Measurements from ENCODE around the gene PKNOX2.

The PKNOX2 gene

DNA sequence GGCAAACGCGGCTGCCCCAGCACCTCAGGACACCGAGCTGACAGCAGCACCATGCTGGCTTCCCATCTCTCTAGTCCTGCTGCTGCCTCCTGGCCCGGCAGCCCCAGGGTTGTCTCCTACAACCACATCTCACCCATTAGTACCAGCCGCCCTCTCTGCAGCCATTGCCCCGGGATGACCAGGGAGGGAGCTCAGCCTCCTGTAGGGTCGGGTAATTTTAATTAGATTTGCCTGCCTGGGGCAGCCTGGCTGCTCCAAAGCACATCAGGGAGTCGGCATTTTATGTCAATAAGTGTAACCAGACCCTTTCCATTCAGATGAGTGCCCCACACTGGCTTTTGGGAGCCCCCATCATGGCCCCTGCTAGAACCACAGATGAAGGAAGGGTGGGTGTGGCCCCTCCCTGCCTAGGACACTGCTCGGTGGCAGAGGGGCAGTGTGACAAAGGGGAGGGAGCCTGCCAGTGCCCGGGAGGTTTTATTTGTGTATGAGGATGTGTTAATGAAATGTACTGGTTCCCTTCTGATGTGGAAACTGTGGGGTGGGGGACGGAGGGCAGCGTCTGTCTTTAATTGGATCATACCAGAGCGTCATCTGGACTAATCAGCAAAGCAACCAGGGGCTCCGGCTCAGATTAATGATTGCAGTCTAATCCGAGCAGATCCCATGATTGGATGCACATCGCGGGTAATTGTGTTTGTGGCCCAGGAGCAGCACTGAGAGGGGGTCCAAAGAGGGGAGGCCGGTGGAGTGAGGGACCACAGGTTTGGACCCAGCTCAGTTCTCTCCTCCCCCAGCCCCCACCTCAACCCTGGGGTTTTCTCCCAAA, 206.2 kb downstream of the PKNOX2 start:
- no peak for DNase-seq

DNA sequence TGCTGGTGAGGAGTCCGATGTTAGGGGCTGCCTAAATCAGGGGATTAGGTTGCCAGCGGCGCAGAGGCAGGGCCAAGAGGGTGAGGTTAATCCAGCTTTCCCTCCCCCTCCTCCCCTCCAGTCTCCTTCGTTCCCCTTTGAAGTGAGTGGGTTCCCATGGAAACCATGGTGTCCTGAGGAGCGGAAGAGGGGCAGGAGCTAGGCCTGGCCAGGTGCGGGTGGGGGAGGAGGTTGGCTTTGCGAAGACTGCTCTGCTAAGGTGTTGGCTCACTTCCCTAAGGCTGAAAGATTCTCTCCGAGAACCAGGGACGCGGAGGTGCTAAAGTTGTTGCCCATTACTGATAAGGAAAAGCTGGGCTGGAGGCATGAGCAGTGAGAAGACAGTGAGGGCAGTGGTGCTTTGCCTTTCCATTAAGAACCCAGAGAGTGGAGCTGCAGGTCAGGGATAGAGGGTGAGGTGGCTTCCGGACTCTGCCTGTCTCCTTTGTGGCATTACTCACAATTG, 206.9 kb downstream of the PKNOX2 start:
- no peak for DNase-seq

DNA sequence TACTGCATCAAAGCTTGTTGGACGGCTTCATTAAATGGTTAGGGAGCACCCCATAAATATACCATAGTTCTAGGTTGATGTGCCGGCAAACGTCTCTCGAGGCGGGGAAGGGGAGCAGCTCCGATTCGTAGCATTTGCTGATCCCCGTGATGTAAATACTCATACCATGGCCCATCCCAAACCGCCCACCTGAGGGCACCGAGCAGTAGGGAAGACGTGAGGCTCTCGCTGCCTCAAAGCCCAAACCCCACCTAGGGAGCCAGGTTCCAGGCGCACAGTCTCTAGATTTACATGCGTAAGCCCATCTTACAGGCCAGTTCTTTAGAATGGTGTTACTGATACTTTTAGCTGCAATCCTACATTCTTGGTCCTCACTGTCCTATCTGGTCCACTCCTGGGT, 207.5 kb downstream of the PKNOX2 start:
- no peak for DNase-seq

DNA sequence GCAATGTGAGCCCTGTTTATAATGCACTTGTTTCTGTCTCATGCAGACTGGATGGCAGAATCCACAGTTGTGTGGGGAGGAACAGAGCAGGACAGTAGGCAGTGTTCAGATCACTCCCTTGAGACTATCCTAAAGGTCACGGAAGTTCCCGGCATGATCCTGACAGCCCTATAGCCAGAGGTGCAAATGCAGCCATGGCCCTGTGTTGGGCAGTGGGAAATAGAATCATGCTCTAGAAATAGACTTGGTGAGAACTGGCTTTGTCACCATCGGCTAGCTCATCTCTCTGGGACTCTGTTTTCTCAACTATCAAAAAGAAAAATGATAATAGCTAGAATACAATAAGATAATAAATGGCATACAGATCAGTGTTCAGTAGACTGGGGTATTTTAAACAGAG, 208.4 kb downstream of the PKNOX2 start:
- DNase-seq: no peak

DNA sequence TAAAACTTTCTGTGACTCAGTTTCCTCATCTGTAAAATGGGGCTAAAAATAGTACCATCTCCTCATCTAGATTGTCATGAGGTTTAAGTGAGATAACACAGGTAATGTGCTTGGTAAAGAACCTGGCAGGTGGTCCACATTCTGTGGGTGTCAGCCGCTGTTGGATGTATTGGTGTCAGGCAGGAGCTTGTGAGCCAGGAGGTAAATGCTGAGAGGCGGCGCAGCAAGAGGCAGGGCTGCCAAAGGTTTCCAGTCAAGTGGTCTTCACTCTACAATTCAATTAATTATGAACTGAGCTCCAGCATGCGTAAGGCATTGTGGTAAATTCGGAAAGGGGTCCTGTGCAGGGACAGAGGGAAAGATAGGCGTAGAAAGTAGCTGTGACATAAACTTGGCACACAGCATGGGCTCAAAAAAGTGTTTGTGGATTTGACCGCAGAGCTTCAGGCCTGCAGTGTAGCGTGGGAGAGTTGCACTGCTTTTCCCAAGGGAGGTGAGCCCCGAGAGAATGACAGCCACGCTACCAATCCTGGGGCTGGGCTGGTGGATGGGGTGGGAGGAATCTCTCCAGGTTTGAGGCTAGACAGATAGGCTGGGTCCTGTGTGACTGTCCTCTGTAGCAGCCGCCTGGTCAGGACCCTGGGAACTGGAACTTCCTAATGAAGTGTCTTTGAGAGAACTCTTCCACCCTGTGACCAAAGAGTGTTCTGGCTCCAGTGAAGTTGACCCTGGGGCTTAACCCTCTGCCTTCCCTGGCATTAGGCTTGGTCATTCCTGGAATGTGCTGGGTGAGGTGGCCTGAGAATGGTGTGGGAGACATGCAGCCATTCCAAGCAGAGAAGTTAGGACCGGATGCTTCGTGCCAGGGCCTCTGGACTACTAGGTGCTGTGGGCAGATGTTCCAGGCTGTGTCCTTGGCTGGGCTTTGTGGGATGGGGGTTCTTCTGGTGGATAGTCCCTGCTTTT, 209.2 kb downstream of the PKNOX2 start:
- no peak for DNase-seq

DNA sequence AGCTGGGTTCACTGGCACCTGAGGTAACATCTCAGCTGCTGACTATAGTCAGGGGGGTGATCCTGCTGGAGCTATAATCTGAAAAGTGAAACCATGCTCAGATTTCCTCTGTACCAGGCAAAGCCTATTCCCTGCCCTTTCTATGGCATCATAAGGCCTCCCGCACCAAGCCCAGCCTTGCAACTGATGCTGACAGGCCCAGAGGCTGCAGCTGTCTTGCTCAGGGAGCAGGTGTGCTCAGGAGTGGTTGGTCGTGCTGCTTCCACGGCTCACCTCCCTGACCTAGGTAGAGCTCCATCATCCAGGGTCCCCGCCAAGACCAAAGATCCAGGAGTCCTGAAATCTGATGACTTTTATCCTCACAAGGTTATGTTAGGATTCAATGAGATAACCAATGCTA, 209.8 kb downstream of the PKNOX2 start:
- no peak for DNase-seq

DNA sequence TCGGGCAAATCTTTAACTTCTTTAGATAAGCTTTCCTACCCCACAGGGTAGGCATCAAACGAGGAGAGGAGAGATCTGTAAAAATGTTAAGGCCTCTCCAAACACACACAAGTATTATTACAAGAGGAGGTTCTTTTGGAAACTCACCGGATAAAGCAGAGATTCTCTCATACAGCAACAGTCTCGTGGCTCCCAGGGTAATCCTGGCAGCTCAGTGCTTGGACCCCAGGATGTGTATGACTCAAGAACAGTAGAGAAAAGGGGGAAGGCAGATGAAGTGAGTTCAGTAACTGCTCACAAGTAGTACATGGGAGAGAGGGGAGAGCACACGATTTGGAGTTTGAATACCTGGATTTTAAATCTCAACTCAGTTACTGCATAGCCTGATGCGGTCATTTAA, 210.6 kb downstream of the PKNOX2 start:
- DNase-seq: no peak

DNA sequence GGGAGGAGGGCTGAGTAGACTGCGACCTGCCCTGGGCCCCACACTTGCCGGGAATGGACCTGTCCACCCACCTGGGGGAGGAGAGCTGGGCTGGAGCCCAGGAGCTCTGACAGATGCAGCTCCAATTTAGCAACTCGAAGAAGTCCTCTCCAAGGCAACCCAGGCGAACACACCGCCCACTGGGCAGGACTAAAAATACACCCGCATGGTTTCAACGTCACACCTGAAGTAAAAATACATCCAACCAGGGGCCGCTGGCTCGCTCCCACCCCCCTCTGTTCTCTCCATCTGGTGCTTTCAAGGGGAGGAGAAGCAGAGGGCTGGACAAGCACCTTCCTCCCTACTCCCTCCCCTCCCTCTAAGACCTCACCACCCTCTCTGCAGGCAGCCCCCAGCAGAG, 211.6 kb downstream of the PKNOX2 start:
- no peak for DNase-seq

DNA sequence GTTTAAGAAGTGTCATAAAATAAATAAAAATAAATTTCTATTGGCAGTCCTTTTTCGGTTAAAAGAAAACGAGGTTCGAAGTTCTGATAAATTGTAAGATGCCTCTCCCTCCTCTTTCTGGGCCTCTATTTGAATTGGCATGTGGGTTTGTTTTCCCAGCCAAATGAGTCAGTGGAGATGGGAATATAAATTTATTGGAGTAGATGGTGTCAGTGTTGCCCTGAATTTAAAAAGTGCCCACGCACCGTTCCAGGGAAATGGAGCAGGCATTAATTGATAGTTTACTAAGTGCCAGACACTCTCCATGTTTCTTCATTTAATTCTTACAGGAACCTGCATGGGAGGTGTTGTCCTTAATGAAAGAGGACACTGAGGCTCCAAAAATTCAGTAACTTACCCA, 212.3 kb downstream of the PKNOX2 start:
- DNase-seq: no peak

DNA sequence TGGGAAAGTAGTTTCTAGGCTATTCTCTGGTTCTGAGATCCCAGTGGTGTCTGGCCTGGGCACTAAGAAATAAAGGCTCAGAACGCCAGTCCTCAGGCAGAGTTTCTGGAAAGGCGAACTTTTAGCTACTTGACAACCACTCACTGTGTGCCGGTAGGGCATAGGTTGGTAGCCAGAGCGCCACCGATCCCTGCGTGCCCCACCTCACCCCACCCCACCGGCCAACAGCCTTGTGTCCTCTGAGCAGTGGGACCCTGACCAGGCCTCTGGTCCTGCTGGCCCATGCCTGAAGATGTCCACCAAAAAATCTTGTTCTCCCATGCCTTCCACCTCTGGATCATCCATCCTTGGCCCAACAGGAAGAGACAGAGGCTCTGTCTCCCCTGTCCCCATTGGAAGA, 213.5 kb downstream of the PKNOX2 start:
- DNase-seq: no peak

DNA sequence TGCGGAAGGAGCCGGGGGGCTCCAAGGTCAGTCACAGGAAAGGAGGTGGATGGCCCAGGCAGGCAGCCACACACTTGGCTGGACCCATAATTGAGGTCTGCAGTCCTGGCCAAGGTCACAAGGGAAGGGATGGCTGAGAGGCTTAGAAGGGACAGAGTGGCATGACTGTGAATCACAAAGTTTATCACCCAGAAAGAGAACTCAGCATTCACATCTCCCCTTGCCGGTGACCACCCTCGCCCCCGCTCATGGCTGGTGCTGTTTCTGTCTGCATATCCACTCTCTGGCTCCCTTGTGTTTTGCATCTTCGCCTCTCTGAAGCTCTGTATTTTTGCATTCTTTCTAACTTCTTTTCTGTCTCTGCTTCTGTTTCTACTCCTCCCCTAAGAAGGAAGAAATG, 214.0 kb downstream of the PKNOX2 start:
- no peak for DNase-seq

DNA sequence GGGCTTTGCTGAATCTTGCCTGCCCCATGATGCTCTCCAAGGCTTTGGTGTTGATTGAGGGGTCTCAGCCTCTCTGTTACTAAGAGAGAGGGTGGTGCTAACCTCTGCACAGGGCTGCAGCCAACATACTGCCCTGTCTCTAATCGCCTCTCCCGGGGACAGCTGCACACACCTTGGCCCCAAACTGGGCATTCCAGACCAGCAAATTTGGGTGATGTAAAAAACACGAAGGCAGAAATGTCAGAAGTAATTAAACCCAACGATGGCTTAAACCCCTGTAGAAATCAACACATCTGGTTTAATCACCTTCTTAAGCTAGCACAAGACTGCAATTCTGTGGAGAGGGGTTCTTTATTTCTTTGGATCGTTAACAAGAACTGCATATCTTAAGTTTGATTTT, 215.0 kb downstream of the PKNOX2 start:
- no peak for DNase-seq

DNA sequence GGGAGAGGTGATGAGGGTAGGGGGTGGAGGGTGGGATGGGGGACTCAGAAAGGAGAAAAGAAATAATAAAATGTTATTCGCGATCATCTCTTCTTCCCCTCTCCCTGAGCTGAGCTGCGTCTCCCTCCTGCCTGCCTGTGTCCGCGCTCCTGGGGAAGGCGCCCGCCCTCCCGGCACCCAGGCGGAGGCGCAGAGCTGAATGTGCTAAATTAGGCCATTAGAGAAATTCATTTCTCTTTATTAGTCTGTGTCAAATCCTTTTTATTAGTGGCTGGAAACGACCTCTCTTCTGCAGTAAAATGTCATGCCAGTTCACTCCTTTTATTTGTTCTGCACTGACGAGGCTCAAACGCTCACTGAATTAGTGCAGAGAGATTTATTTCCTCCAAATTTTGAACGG, 215.4 kb downstream of the PKNOX2 start:
- no peak for DNase-seq

DNA sequence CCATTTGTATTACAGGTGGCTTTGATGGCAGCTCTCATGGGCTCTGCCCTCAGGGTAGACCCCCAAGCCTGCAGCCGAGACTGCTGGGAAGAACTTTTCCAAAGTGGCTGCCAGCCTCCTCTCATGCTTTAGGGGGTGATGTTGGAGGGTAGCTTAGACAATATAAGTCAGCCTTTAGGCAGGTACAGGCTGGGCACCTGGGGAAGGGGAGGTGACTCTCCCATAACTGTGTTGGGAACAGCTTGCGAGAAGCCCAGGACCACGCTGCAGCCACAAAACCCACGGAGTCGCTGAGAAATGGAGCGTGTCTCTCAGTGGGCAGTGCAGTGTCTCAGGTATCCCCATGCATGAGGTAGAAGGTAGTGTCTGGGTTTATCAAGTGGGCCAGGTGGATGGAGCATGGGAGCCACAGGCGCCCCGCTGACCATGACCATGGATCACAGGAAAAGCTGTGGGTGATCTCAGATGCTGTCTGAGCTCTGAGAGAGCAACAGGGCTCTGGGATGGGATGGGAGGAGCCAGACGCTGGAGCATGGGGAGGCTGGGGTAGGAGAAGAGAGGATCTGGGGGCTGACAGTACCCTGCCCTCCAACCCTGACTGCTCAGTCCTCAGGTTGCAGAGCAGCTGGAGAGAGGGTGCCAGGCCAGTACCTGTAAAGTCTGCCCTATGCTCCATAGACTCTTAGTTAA, 216.3 kb downstream of the PKNOX2 start:
- DNase-seq: no peak

DNA sequence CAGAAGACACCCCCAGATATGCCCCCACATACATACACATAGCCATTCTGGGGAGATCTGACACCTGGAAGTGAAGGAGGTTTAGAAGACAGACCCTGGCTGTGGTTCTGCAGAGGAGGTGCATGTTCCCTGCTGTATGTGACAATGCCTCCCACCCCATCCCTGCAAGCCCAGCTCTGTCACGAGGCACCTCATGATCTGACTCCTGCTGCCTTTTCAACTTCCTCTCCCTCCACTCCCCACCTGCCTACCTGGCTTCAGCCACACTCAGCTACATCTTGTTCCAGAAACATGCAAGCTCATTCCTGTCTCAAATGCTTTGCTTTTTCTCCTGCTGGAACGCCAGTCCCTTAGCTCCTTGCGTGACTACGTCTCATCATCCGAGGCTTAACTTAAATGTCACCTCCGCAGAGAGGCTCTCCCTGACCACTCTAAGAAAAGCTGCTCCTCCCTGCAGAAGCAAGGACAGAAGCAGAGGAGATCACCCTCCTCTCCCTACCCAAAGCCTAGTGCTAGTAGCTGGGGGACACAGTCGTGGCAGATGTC, 217.0 kb downstream of the PKNOX2 start:
- DNase-seq: no peak

DNA sequence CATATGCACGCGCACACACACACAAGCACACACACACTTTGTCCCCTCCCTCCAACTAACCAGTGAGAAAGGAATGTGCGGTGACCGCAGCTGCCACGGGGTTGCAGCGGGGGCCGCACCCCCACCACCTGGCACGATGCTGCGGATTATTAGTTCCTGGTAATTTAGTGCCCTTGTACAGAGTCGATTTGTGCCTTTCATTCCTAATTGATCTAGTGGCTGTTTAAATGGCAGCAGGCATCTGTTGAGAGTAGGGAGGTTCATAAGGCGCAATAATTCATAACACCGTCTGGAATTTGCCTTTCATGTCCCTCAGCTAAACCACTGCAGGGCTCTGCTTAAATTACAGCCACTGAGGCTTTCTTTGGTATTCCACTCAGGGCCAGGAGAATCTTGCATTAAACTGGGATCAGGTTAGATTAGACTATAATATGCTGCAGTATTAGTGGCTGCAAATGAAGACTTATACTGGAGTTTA, 217.8 kb downstream of the PKNOX2 start:
- no peak for DNase-seq

DNA sequence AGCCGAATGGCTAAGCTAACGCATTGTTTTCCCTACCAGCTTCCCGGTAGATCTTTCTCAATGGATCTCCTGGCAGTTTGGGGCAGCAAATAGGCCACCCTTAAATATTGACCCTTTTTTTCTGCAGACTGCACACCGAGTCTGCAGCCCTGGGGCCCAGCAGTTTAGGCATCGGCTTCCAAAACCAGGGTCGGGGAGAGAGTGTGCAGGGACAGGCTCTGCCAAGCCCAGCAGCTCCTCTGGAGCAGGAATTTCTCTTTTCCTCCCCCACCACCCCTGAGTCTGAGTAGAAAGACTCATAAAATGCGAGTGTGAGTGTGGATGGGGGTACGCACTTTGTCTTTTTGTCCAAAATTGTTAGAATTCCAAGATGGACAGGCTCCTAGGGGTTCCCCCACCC, 218.3 kb downstream of the PKNOX2 start:
- DNase-seq: no peak

DNA sequence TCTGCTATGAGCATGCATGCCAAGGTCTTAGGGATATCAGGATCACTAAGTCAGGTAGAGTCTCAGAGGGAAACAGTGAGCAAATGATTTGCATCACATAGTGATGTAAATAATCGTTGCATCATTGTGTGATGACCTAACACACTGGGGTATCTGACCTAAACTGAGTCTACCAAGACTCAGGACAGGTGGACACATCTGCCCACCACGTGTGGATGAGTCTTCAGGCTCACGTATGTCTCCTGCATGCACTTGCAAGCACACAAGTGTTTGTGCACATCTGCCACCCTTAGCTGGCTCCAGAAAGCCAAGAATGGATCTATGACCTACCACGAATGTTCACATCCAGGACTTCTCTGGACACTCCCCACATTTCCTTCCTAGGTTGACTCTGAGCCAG, 220.3 kb downstream of the PKNOX2 start:
- no peak for DNase-seq

DNA sequence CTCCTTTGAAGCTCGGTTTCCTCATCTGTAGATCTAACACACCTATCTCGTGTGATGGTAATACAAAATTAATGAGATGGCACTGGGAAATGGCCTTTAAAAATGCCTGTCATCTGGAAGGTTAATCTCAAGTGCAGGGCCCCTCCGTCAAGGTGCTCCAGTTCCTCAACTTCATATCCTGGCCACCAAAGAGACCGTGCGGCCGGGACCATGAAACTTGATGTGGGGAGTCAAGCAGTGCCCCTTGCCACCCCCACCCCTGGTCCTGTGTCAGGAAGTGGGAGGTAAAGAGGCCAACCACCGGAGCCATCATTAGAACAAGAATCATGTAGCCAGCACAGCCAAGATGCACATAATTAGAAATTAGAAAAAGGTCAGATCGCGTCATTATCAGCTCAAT, 223.3 kb downstream of the PKNOX2 start:
- DNase-seq: no peak

DNA sequence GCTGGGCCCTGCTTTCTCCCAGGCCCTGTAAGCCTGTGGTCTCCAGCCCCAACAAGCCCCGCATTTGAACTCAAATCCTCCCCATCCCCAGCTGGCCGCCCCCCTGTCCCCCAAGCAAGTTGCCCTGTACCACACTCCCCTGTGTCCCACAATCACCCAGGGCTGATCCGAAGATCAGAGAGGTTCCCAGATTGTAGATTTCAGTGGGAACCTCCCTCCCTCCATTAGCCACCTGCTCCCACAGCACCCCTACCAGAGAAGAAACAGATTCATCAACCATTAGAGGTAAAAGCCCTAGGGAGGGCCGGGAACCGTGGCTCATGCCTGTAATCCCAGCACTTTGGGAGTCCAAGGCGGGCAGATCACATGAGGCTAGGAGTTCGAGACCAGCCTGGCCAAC, 224.1 kb downstream of the PKNOX2 start:
- no peak for DNase-seq

DNA sequence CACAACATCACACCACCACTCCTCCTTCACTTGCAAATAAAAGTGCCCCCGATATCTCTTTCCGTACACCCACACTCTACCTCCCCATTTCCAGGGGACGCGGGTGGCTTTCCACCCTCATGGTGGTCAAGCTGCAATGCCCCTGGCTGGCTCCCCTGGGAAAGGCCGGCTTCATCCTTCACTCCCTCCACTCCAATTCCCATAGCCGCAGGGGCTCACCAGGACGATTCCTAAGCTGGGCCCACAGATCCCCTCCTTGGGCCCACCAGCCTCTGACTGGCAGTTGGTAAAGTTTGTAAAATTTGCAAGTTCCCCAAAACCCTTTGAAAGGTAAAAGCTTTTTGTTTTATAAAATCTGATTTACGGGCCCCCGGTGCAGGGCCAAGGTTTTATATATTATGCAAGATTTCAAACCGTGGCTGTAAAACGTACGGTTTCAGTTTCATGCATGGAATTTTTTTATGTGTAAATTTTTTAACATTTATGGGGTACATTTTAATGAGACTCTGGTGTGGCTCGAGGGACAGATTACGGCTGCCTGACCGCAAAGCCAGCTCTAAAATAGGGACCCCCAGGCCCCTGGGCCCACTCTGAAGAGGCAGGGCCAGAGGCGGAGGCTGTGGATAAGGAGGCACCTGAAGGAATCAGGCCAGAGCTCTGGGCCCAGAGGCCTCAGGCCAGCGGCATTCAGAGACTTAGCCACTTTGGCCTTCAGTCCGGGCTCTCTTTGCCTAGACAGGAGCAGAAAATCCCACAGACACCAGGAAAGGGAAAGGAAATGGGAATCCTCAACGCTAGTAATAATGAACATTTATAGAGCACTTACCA, 225.0 kb downstream of the PKNOX2 start:
- no peak for DNase-seq

DNA sequence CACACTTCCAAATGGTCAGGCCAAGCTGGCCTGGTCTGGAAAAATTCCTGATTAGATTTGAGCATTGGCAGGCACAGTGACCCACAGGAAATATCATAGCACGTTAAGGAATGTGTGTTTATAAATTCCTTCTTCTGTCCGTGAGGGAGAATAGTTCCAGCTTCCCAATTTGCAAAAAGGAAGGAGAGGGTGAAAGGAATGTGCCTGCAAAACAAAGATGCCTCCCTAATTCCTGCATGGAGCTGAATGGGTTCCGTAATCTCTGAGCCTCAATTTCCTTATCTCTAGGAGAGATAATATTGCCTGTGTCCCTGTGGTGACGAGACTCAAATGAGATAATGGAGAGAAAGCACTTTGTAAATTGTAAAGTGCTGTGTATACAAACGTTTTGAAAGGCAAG, 226.4 kb downstream of the PKNOX2 start:
- no peak for DNase-seq
